ENCODE measurements around the gene TBX1. TPM values are rescaled to one million over a fixed set of nuclear protein-coding genes. Genes with fewer than 3 reads are reported as not detected.

TBX1 gene
- polyA plus RNA-seq, 3 donors from 2014 or later, result 0.12 TPM; not detected in 2

GRCh38 chr22:19806213-19807160, 45.9 kb downstream of the TBX1 start:
- no peak for DNase-seq

GRCh38 chr22:19807161-19807913, 46.8 kb downstream of the TBX1 start:
- H3K27me3 Mint-ChIP-seq (ENCODE audit: low read depth in 3 of 3), result peaks cover 0 to 3% (median 0%) of the 10 kb centered on the region in 3 donors

More at GRCh38 chr22:19806213-19807160, 45.9 kb downstream of the TBX1 start:
- Mint-ChIP-seq H3K4me1 (peaks cover 0 to 10% of the 10 kb centered on the region in 2 donors), H3K4me3 (no peak overlapping the region), H3K27ac (no peak overlapping the region), H3K36me3 (peaks cover 0 to 4% (median 0%) of the 10 kb centered on the region in 3 donors), H3K9me3 (no peaks in the 10 kb centered on the region), H3K27me3 (ENCODE audit: low read depth in 3 of 3) (peaks cover 0 to 3% (median 0%) of the 10 kb centered on the region in 3 donors)

GRCh38 chr22:19807914-19808872, 47.6 kb downstream of the TBX1 start:
- DNase-seq, result no peak
- H3K36me3 Mint-ChIP-seq, result peaks cover 0 to 4% (median 0%) of the 10 kb centered on the region in 3 donors
- peaks cover 0 to 10% of the 10 kb centered on the region in 2 donors for H3K4me1 Mint-ChIP-seq
- peaks cover 0 to 3% (median 0%) of the 10 kb centered on the region in 3 donors for H3K27me3 Mint-ChIP-seq (ENCODE audit: low read depth in 3 of 3)
- no peaks in the 10 kb centered on the region for H3K9me3 Mint-ChIP-seq
- no peak overlapping the region for H3K27ac Mint-ChIP-seq
- no peak overlapping the region for H3K4me3 Mint-ChIP-seq

More at GRCh38 chr22:19807161-19807913, 46.8 kb downstream of the TBX1 start:
- Mint-ChIP-seq H3K9me3 (no peaks in the 10 kb centered on the region), H3K27ac (no peak overlapping the region), H3K4me1 (peaks cover 0 to 10% of the 10 kb centered on the region in 2 donors), H3K4me3 (no peak overlapping the region), H3K36me3 (peaks cover 0 to 4% (median 0%) of the 10 kb centered on the region in 3 donors)
- DNase-seq, result no peak

- no peak overlapping the region for H3K4me3 Mint-ChIP-seq
- H3K36me3 Mint-ChIP-seq, result peaks cover 0 to 4% (median 0%) of the 10 kb centered on the region in 3 donors
- H3K4me1 Mint-ChIP-seq, result peaks cover 0 to 10% of the 10 kb centered on the region in 2 donors
- H3K27ac Mint-ChIP-seq, result no peak overlapping the region
- H3K9me3 Mint-ChIP-seq, result no peaks in the 10 kb centered on the region
- H3K27me3 Mint-ChIP-seq (ENCODE audit: low read depth in 3 of 3), result peaks cover 0 to 3% (median 0%) of the 10 kb centered on the region in 3 donors
- no peak for DNase-seq
These were observed 48.4 kb downstream of the TBX1 start for GRCh38 chr22:19808873-19809478.

- Mint-ChIP-seq H3K36me3 (peaks cover 0 to 4% (median 0%) of the 10 kb centered on the region in 3 donors), H3K9me3 (no peaks in the 10 kb centered on the region), H3K4me1 (peaks cover 0 to 10% of the 10 kb centered on the region in 2 donors), H3K27me3 (ENCODE audit: low read depth in 3 of 3) (peaks cover 0 to 3% (median 0%) of the 10 kb centered on the region in 3 donors), H3K27ac (no peak overlapping the region), H3K4me3 (no peak overlapping the region)
- no peak for DNase-seq
These were observed 49.2 kb downstream of the TBX1 start for GRCh38 chr22:19809741-19810140.

GRCh38 chr22:19810381-19811201, 50.0 kb downstream of the TBX1 start:
- Mint-ChIP-seq H3K4me1 (peaks cover 0 to 10% of the 10 kb centered on the region in 2 donors), H3K36me3 (peaks cover 0 to 4% (median 0%) of the 10 kb centered on the region in 3 donors), H3K27me3 (ENCODE audit: low read depth in 3 of 3) (peaks cover 0 to 3% (median 0%) of the 10 kb centered on the region in 3 donors), H3K4me3 (no peak overlapping the region), H3K27ac (peak overlapping the region in 1 of 6 donors; percentile 26), H3K9me3 (no peaks in the 10 kb centered on the region)
- no peak for DNase-seq

- Mint-ChIP-seq H3K4me1 (peaks cover 0 to 10% of the 10 kb centered on the region in 2 donors), H3K27ac (peak overlapping the region in 1 of 6 donors; percentile 26), H3K4me3 (no peak overlapping the region), H3K36me3 (peaks cover 0 to 4% (median 0%) of the 10 kb centered on the region in 3 donors), H3K27me3 (ENCODE audit: low read depth in 3 of 3) (peaks cover 0 to 3% (median 0%) of the 10 kb centered on the region in 3 donors), H3K9me3 (no peaks in the 10 kb centered on the region)
- DNase-seq, result no peak
These were observed 50.6 kb downstream of the TBX1 start for GRCh38 chr22:19811211-19811621.

GRCh38 chr22:19811811-19812771, 51.5 kb downstream of the TBX1 start:
- Mint-ChIP-seq H3K27ac (no peak overlapping the region), H3K4me1 (peaks cover 0 to 10% of the 10 kb centered on the region in 2 donors), H3K27me3 (ENCODE audit: low read depth in 3 of 3) (peaks cover 0 to 3% (median 0%) of the 10 kb centered on the region in 3 donors), H3K9me3 (no peaks in the 10 kb centered on the region), H3K4me3 (no peak overlapping the region), H3K36me3 (peaks cover 0 to 4% (median 0%) of the 10 kb centered on the region in 3 donors)
- no peak for DNase-seq

- H3K9me3 Mint-ChIP-seq, result no peaks in the 10 kb centered on the region
- H3K4me3 Mint-ChIP-seq, result no peak overlapping the region
- no peak for DNase-seq
- H3K27ac Mint-ChIP-seq, result no peak overlapping the region
- peaks cover 0 to 10% of the 10 kb centered on the region in 2 donors for H3K4me1 Mint-ChIP-seq
- H3K36me3 Mint-ChIP-seq, result peaks cover 0 to 4% (median 0%) of the 10 kb centered on the region in 3 donors
- peaks cover 0 to 3% (median 0%) of the 10 kb centered on the region in 3 donors for H3K27me3 Mint-ChIP-seq (ENCODE audit: low read depth in 3 of 3)
These were observed 52.3 kb downstream of the TBX1 start for GRCh38 chr22:19812910-19813309.

- Mint-ChIP-seq H3K27me3 (ENCODE audit: low read depth in 3 of 3) (peaks cover 0 to 1% (median 0%) of the 10 kb centered on the region in 3 donors), H3K4me1 (peaks cover 0 to 9% of the 10 kb centered on the region in 2 donors), H3K36me3 (peaks cover 0 to 4% (median 0%) of the 10 kb centered on the region in 3 donors), H3K4me3 (no peak overlapping the region), H3K9me3 (no peaks in the 10 kb centered on the region), H3K27ac (peak overlapping the region in 1 of 6 donors; percentile 20)
- no peak for DNase-seq
These were observed 53.9 kb downstream of the TBX1 start for GRCh38 chr22:19814428-19814827.
